GM23248 (cell line): Measurements from ENCODE around the gene NEGR1.

Experiments used
- EZH2 ChIP-seq: fragments of 200-600 bp; sonication (generic); IDR thresholded peaks from 2 replicates; pipeline ENCODE4 v1.6.1; 2018; ENCODE audit warnings: antibody characterized with exemption, mild to moderate bottlenecking; ENCODE audit not compliant: insufficient read depth, poor library complexity, severe bottlenecking
- EZH2phosphoT487 ChIP-seq: fragments of 200-600 bp; sonication (generic); IDR thresholded peaks from 2 replicates; pipeline ENCODE4 v1.6.1; 2018; ENCODE audit warnings: antibody characterized with exemption, moderate library complexity, mild to moderate bottlenecking, low read depth; ENCODE audit not compliant: insufficient read depth

DNA sequence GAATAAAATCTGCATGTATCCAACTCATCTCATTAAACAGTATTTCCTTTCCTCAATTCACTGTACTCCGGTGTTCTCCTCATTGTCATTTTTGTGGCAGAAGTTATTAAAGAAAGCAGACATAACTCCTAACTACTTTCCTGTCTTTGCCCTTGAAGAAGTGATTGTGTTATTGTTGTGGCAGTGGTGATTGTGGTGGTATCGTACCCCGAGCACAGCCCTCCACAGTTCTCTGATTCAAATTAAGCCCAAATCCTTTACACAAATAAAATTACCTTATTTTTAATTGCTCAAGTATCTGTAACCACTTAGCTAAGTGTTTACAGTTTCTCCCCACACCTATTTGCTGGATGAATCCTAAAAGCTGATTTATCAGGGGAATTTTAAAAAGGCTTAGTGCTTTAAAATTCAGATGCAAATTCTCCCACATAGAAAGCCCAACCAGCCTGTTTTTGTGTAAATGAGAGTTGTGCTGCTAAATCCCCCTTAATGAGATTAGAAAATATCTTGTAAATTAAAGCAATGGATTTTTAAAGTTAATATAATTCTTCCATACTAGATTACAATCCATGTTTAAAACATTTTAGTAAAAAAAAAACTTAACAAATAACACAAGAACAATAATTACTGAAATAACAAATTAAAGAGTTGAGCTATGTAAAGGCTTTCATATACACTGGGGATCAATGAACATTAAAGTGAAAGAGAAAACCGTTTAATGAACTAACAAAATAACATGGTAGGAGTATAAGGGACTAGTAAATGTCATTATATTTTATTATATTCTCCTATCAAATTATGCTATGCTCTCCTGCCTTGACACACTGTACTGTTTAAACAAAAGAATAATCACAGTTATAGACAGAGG is 259.0 kb downstream of the NEGR1 start:
- TF ChIP-seq EZH2: no peak
- no peak for TF ChIP-seq EZH2phosphoT487
